Measurements from ENCODE around the gene PWWP2A. TPM values are rescaled to one million over a fixed set of nuclear protein-coding genes. Genes with fewer than 3 reads are reported as not detected.

PWWP2A gene
- total RNA-seq, 1 donor from 2014 or later: 29.2 TPM

GRCh38 chr5:160119905-160120266 is 636 bp upstream of the PWWP2A start:
- peaks cover 7% of the 10 kb centered on the region for H3K4me1 Mint-ChIP-seq (ENCODE audit: unreplicated experiment)
- DNase-seq (ENCODE audit: extremely low spot score, unreplicated experiment): no peak
- H3K27me3 Mint-ChIP-seq: peaks cover 7% of the 10 kb centered on the region
- TF ChIP-seq CTCF (conservative IDR thresholded peaks at IDR 0.05): peak; percentile 61
- peak overlapping the region; percentile 95 for H3K27ac Mint-ChIP-seq
- no peaks in the 10 kb centered on the region for H3K9me3 Mint-ChIP-seq
- H3K36me3 Mint-ChIP-seq: peaks cover 5% of the 10 kb centered on the region
- peak overlapping the region; percentile 97 for H3K4me3 Mint-ChIP-seq

GRCh38 chr5:160118349-160119141 is 705 bp downstream of the PWWP2A start:
- no peak overlapping the region for H3K27ac Mint-ChIP-seq
- peak overlapping the region; percentile 86 for H3K4me3 Mint-ChIP-seq
- peak; percentile 72 for DNase-seq (ENCODE audit: extremely low spot score, unreplicated experiment)
- peaks cover 7% of the 10 kb centered on the region for H3K27me3 Mint-ChIP-seq
- H3K9me3 Mint-ChIP-seq: no peaks in the 10 kb centered on the region
- TF ChIP-seq CTCF (conservative IDR thresholded peaks at IDR 0.05): no peak
- H3K36me3 Mint-ChIP-seq: peaks cover 8% of the 10 kb centered on the region
- H3K4me1 Mint-ChIP-seq (ENCODE audit: unreplicated experiment): peaks cover 7% of the 10 kb centered on the region

- TF ChIP-seq CTCF (conservative IDR thresholded peaks at IDR 0.05): no peak
- H3K4me3 Mint-ChIP-seq: peak overlapping the region; percentile 47
- H3K36me3 Mint-ChIP-seq: peaks cover 18% of the 10 kb centered on the region
- H3K27me3 Mint-ChIP-seq: no peaks in the 10 kb centered on the region
- no peak for DNase-seq (ENCODE audit: extremely low spot score, unreplicated experiment)
- no peak overlapping the region for H3K27ac Mint-ChIP-seq
- H3K4me1 Mint-ChIP-seq (ENCODE audit: unreplicated experiment): peaks cover 7% of the 10 kb centered on the region
- no peaks in the 10 kb centered on the region for H3K9me3 Mint-ChIP-seq
These were observed 2.3 kb downstream of the PWWP2A start for GRCh38 chr5:160116991-160117390.

GRCh38 chr5:160108124-160108523 is 11.1 kb downstream of the PWWP2A start:
- H3K36me3 Mint-ChIP-seq: peaks cover 31% of the 10 kb centered on the region
- peaks cover 11% of the 10 kb centered on the region for H3K4me1 Mint-ChIP-seq (ENCODE audit: unreplicated experiment)
- no peak for TF ChIP-seq CTCF (conservative IDR thresholded peaks at IDR 0.05)
- H3K27ac Mint-ChIP-seq: no peak overlapping the region
- no peaks in the 10 kb centered on the region for H3K9me3 Mint-ChIP-seq
- no peak for DNase-seq (ENCODE audit: extremely low spot score, unreplicated experiment)
- H3K27me3 Mint-ChIP-seq: no peaks in the 10 kb centered on the region
- no peak overlapping the region for H3K4me3 Mint-ChIP-seq

- DNase-seq (ENCODE audit: extremely low spot score, unreplicated experiment): no peak
- Mint-ChIP-seq H3K27me3 (no peaks in the 10 kb centered on the region), H3K27ac (peak overlapping the region; percentile 82), H3K4me3 (no peak overlapping the region), H3K4me1 (ENCODE audit: unreplicated experiment) (peaks cover 12% of the 10 kb centered on the region), H3K9me3 (no peaks in the 10 kb centered on the region), H3K36me3 (peaks cover 25% of the 10 kb centered on the region)
- no peak for TF ChIP-seq CTCF (conservative IDR thresholded peaks at IDR 0.05)
These were observed 13.4 kb downstream of the PWWP2A start for GRCh38 chr5:160105686-160106360.
